ENCODE results near the gene C20orf96. TPM values are rescaled to one million over a fixed set of nuclear protein-coding genes. Genes with fewer than 3 reads are reported as not detected.
"Not testable (repeated sequence)": the region's sequence is repeated elsewhere in the genome, so short reads cannot be mapped to it uniquely, and the experiment has no call there.

The C20orf96 gene
- total RNA-seq, 1 donor from 2014 or later: 6.9 TPM

DNA sequence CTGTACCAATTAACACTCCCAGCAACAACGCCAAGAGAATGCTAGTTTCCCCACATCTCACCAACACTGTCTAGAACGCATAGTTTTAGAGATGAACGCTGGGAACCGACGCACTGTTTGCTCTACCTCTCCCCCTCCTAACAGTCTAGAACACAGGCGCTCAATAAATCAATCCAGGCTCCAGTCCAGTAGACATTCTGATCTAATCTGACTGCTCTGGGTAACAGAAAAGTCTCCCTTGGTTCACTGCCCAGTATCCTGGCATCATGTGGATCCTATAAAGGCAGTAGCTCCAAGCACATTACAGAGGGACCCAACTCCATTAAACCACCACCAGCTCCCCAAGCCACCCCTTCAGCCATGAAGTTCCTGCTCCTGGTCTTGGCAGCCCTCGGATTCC is 33.1 kb downstream of the C20orf96 start, which contains the start of gene DEFB132:
DEFB132 (plus strand) TSS at position 306 of the 400 bp plus-strand sequence; CDS start at position 361, 55 bp downstream.
- ATAC-seq: peak; percentile 61
- intact Hi-C loops (cut with micrococcal nuclease): no loop called here

DNA sequence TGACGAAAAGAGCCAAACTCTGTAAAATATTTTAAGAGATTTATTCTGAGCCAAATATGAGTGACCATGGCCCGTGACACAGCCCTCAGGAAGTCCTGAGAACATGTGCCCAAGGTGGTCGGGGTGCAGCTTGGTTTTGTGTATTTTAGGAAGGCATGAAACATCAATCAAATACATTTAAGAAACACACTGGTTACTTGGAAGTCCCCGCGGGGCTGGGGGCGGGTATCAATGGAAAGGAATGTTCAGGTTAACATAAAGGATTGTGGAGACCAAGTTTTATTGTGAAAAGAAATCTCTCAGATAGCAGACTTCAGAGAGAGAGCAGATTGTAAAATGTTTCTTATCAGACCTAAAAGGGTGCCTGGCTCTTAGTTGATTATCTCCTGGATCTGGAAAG is 37.1 kb downstream of the C20orf96 start:
- not testable (repeated sequence) for DNase-seq

More for the DNA sequence above, 33.1 kb downstream of the C20orf96 start, which contains the start of gene DEFB132:
- no peak for DNase-seq

GRCh38 chr20:252801-253200 is 37.7 kb downstream of the C20orf96 start:
- no peak for ATAC-seq
- DNase-seq: no peak
- intact Hi-C loops (cut with micrococcal nuclease): no loop called here

More for the DNA sequence above, 37.1 kb downstream of the C20orf96 start:
- intact Hi-C loops (cut with micrococcal nuclease); ATAC-seq: not testable (repeated sequence)

DNA sequence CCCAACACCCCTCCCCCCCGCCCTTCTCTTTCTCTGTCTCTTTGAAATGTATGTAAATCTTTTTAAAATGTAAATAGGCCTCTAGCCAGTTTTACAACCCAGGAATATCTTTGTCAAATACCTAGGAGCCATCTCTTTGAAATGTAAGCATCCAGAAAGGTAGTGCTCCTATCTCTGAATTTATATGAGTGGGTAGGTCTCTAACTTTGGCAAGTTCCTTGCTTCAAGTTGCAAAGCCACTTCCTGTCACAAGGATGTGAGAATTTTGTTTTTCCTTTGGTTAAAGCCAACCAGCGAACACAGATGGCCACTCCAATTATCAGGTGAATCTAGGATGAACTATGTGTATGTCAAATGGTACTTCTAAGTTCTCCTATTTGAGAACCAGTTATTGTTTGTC is 39.2 kb downstream of the C20orf96 start:
- DNase-seq (no peak), ATAC-seq (no peak)
- intact Hi-C loops (cut with micrococcal nuclease): no loop called here

- no peak for ATAC-seq
- DNase-seq: no peak
Observed at GRCh38 chr20:242905-243304, 47.6 kb downstream of the C20orf96 start.

DNA sequence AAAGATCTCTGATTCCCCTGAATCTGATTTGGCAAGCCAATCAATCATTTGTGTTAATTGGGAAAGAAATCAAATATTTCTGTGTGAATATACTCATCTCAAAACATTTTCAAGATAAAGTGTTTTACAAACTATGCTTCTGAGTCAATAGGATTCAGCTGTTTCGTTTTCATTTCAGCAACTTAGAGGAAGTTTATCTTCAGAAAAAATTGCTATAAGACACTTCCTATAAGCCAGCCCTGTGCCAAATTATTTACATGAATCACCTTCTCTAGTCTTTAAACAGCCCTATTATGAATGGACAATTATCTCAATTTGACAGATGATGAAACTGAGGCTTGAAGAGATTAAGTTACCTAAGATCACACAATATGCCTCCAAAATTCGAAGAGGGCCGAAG is 52.6 kb downstream of the C20orf96 start:
- intact Hi-C loops (cut with micrococcal nuclease): no loop called here
- no peak for ATAC-seq
- DNase-seq: no peak

More at GRCh38 chr20:242905-243304, 47.6 kb downstream of the C20orf96 start:
- intact Hi-C loops (cut with micrococcal nuclease): no loop called here

- DNase-seq (no peak), ATAC-seq (peak; percentile 50)
- intact Hi-C loops (cut with micrococcal nuclease): no loop called here
Observed at GRCh38 chr20:237489-237888, 53.1 kb downstream of the C20orf96 start.

DNA sequence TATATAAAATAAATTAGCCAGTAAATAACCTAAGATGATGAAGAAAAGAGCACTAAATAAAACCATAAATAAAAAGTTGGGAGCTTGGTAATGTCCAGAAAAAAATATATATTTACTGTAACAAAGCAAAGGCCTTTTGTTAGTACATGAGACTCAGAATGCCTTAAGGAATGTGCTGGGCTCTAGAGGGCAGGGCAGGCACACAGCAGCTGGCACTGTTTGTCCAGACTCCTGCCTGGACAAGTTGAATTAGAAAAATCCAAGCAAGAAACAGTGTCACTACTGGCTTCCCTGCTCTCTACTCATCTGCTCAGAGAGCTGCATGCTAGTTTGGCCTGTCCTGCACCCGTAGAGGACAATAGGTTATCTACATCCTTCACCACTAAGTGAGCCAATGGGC is 54.7 kb downstream of the C20orf96 start:
- peak; percentile 41 for DNase-seq
- peak; percentile 70 for ATAC-seq
- intact Hi-C loops (cut with micrococcal nuclease): no loop called here

- DNase-seq (no peak), ATAC-seq (no peak)
- intact Hi-C loops (cut with micrococcal nuclease): no loop called here
Observed at GRCh38 chr20:227439-228105, 63.0 kb downstream of the C20orf96 start.

GRCh38 chr20:226958-227357 is 63.6 kb downstream of the C20orf96 start, which contains the start of gene DEFB129:
DEFB129 (plus strand) TSS chr20:227258; CDS start chr20:227289, 31 bp downstream.
- DNase-seq: no peak
- intact Hi-C loops (cut with micrococcal nuclease): no loop called here
- ATAC-seq: no peak

DNA sequence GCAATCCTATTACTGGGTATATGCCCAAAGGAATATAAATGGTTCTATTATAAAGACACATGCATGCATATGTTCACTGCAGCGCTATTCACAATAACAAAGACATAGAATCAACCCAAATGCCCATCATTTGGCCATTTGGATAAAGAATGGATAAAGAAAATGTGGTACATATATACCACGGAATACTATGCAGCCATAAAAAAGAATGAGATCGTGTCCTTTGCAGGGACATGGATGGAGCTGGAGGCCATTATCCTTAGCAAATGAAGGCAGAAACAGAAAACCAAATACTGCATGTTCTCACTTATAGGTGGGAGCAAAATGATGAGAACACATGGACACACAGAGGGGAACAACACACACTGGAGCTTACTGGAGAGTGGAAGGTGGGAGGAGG is 64.7 kb downstream of the C20orf96 start:
- DNase-seq; intact Hi-C loops (cut with micrococcal nuclease); ATAC-seq: not testable (repeated sequence)

DNA sequence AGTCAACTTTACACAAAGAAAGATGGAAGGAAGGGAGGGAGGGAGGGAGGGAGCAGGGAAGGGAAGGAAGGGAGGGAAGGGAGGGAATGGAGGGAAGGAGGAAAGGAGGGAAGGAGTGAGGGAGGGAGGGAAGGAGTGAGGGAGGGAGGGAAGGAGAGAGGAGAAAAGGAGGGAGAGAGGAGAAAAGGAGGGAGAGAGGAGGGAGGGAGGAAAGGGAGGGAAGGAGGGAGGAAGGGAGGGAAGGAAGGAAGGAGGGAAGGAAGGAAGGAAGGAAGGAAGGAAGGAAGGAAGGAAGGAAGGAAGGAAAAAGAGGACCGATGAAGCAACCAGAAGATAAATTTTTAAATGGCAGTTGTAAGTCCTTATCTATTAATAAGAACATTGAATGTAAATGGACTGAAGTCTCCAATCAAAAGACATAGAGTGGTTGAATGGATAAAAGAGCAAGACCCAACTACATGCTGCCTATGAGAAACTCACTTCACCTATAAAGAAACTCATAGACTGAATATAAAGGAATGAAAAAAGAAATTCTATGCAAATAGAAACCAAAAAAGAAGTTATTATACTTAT is 69.2 kb downstream of the C20orf96 start:
- DNase-seq (no peak), ATAC-seq (no peak)
- intact Hi-C loops (cut with micrococcal nuclease): no loop called here

Other genes with a start within 250 kb of the C20orf96 start
- not detected for gene DEFB125, start 203.1 kb downstream of the C20orf96 start, total RNA-seq
- gene DEFB126, start 148.2 kb downstream of the C20orf96 start, total RNA-seq: not detected
- gene DEFB127, start 133.3 kb downstream of the C20orf96 start, total RNA-seq: not detected
- gene DEFB128, start 101.0 kb downstream of the C20orf96 start, total RNA-seq: not detected
- not detected for gene DEFB129, start 63.5 kb downstream of the C20orf96 start, total RNA-seq
- gene DEFB132, start 33.0 kb downstream of the C20orf96 start, total RNA-seq: not detected
- 11.0 TPM for gene ZCCHC3, start 6.8 kb upstream of the C20orf96 start, total RNA-seq
- gene SOX12, start 34.8 kb upstream of the C20orf96 start, total RNA-seq: 18.3 TPM
- gene NRSN2, start 56.4 kb upstream of the C20orf96 start, total RNA-seq: 17.4 TPM
- 0.40 TPM for gene TRIB3, start 90.0 kb upstream of the C20orf96 start, total RNA-seq
- gene RBCK1, start 117.5 kb upstream of the C20orf96 start, total RNA-seq: 44.8 TPM
- 23.3 TPM for gene TBC1D20, start 171.8 kb upstream of the C20orf96 start, total RNA-seq

Data from left ventricle myocardium superior (tissue), 1 donor.